Fibroblast of lung (primary cell): ENCODE data around the gene SIX3.

ENCODE experiments used
- CTCF ChIP-seq, 2 donors: IDR thresholded peaks in 1 of 2; conservative IDR thresholded peaks in 1 of 2; 1 replicate in 1 of 2; 2 replicates in 1 of 2; pipeline ENCODE4 v1.5.1; 2011 to 2012; ENCODE audit warnings: low read length in 2 of 2, control low read depth in 1 of 2, inconsistent platforms in 1 of 2, low read depth in 1 of 2, mild to moderate bottlenecking in 1 of 2
- EZH2 ChIP-seq: IDR thresholded peaks from 2 replicates; pipeline ENCODE4 v1.5.1; 2012; ENCODE audit warnings: low read length, control low read depth, mild to moderate bottlenecking; ENCODE audit errors: missing control alignments

DNA sequence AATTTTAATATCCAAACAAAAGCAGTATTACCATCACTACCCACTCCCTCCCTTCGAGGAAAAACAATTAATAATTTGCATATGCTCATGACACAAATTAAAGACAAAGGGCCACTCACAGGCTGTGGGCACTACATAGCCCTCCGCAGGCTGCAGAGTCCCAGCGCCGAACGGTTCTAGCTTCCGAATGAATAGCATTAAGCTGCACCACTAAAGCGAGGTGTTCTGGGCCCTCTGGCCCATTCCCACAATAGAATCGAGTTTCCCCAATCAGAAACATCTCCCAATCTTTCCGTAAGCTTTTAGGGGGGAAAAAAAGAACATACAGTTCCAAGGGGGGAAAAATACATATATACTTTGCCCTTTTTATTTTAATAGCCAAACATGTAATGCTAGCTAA lies 14.5 kb upstream of the SIX3 start:
- TF ChIP-seq EZH2 (peak; percentile 78), CTCF (conservative IDR thresholded peaks at IDR 0.05 in 1 of 2, IDR thresholded peaks at IDR 0.05 in 1 of 2; ENCODE audit: low read depth in 1 of 2, low read length in 2 of 2) (no peak)
